Subcutaneous abdominal adipose tissue (tissue), 5 donors: ENCODE results near the gene KLHL35.
A peak's percentile ranks its signal among the peaks of the same experiment; 100 is the strongest.

ENCODE experiments used
- H3K27ac ChIP-seq: one replicate; pipeline ENCODE4 v1.7.0; 2013; ENCODE audit warnings: low read depth, mild to moderate bottlenecking, inconsistent platforms, low read length, moderate library complexity
- H3K27me3 ChIP-seq, 5 donors: one replicate each; pipeline ENCODE4 v1.7.0; 2013; ENCODE audit warnings: low read length in 5 of 5, inconsistent platforms in 1 of 5; ENCODE audit not compliant: control insufficient read depth in 5 of 5, insufficient read depth in 4 of 5
- H3K36me3 ChIP-seq, 5 donors: one replicate each; pipeline ENCODE4 v1.7.0; 2013; ENCODE audit warnings: low read length in 5 of 5; ENCODE audit not compliant: control insufficient read depth in 5 of 5, insufficient read depth in 5 of 5
- H3K4me1 ChIP-seq, 5 donors: one replicate each; pipeline ENCODE4 v1.7.0; 2013; ENCODE audit warnings: low read length in 5 of 5, mild to moderate bottlenecking in 3 of 5, moderate library complexity in 1 of 5; ENCODE audit not compliant: control insufficient read depth in 5 of 5, insufficient read depth in 5 of 5
- H3K4me3 ChIP-seq, 5 donors: one replicate each; pipeline ENCODE4 v1.7.0; 2013; ENCODE audit warnings: low read length in 5 of 5, low read depth in 1 of 5
- H3K9ac ChIP-seq, 5 donors: one replicate each; pipeline ENCODE4 v1.7.0; 2013; ENCODE audit warnings: low read length in 5 of 5, mild to moderate bottlenecking in 4 of 5, moderate library complexity in 3 of 5
- H3K9me3 ChIP-seq, 5 donors: one replicate each; pipeline ENCODE4 v1.7.0; 2013; ENCODE audit warnings: low read length in 5 of 5; ENCODE audit not compliant: control insufficient read depth in 5 of 5
- donor health status: healthy.
- donor health status: healthy.
- donor health status: healthy.
- donor health status: healthy.
- donor health status: healthy.

The KLHL35 gene

DNA sequence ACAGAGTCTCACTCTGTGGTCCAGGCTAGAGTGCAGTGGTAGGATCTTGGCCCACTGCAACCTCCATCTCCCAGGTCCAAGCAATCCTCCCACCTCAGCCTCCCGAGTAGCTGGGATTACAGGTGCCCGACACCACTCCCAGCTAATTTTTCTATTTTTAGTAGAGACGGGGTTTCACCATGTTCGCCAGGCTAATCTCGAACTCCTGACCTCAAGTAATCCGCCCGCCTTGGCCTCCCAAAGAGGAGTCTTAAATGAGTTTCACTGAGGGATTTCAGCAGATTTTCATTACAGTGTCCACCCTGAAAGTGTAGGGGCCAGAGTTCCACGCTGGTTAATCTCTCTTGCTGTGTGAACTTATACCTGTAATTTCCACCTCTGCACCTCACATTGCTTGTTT lies 34.1 kb downstream of the KLHL35 start:
- Histone ChIP-seq H3K9ac (peak overlapping the region in 1 of 5 donors; percentile 35), H3K27ac (no peak overlapping the region), H3K27me3 (no peaks in the 10 kb centered on the region), H3K4me3 (peak overlapping the region in 2 of 5 donors; percentile 86 to 96), H3K9me3 (no peaks in the 10 kb centered on the region), H3K4me1 (peaks cover 0 to 31% (median 24%) of the 10 kb centered on the region in 5 donors), H3K36me3 (peaks cover 14 to 29% (median 26%) of the 10 kb centered on the region in 5 donors)

- H3K27ac ChIP-seq: no peak overlapping the region
Observed at GRCh38 chr11:75394085-75394840, 38.7 kb downstream of the KLHL35 start.

GRCh38 chr11:75389925-75390324 lies 43.1 kb downstream of the KLHL35 start:
- no peak overlapping the region for H3K27ac ChIP-seq
- peaks cover 3 to 10% (median 5%) of the 10 kb centered on the region in 5 donors for H3K4me1 ChIP-seq
- H3K36me3 ChIP-seq: no peaks in the 10 kb centered on the region
- H3K9ac ChIP-seq: no peak overlapping the region
- no peaks in the 10 kb centered on the region for H3K9me3 ChIP-seq
- H3K27me3 ChIP-seq: no peaks in the 10 kb centered on the region
- no peak overlapping the region for H3K4me3 ChIP-seq

More at GRCh38 chr11:75394085-75394840, 38.7 kb downstream of the KLHL35 start:
- no peaks in the 10 kb centered on the region for H3K9me3 ChIP-seq
- peak overlapping the region in 1 of 5 donors; percentile 25 for H3K9ac ChIP-seq
- H3K4me3 ChIP-seq: no peak overlapping the region
- no peaks in the 10 kb centered on the region for H3K36me3 ChIP-seq
- H3K4me1 ChIP-seq: no peaks in the 10 kb centered on the region
- H3K27me3 ChIP-seq: no peaks in the 10 kb centered on the region

- Histone ChIP-seq H3K36me3 (no peaks in the 10 kb centered on the region), H3K4me3 (no peak overlapping the region), H3K9me3 (no peaks in the 10 kb centered on the region), H3K9ac (no peak overlapping the region), H3K27ac (no peak overlapping the region), H3K4me1 (peaks cover 3 to 15% (median 7%) of the 10 kb centered on the region in 5 donors), H3K27me3 (no peaks in the 10 kb centered on the region)
Observed at GRCh38 chr11:75389276-75389605, 43.8 kb downstream of the KLHL35 start.

DNA sequence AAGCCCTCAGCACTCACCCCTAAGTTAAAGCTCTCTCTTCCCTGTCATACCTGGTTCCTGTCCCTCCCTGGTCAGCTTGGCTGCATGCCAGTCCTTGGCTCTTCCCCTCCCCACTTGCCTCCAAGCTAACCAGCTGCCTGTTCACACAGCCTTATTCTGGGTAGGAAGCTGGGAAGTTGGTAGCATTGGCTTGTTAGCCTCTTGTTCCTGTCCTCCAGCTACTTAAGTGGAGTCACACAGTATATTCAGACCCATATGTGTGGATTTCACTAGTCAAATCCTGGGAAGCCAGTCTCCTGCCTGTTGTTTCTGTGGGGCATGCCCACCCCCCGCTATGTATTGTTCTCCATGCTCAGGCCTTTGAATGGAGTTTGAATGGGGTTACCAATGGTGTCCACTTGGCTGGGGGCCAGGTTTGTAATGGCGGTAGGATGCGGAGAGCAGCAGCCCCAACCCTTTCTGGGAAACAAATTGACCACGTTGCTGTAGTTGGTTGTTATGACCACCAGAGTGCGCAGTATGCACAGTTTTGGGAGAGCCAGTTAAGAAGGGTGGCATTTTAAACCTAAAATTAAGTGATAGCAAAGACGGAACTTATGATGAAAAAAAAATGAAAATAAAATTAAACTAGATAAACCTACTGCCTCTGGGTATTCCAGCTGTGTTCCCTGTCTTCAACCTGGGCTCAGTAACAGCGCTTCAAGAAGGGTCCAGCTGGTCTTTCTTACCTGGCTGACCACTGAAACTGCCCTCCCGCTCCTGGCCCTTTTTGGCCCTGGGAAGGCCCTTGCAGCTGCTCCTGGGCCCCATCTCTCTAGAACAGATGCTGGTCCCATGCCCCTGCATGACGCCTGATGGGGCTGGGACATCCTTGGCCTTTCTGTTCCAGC lies 44.4 kb downstream of the KLHL35 start:
- H3K27me3 ChIP-seq: no peaks in the 10 kb centered on the region
- H3K36me3 ChIP-seq: no peaks in the 10 kb centered on the region
- H3K27ac ChIP-seq: no peak overlapping the region
- peak overlapping the region in 1 of 5 donors; percentile 16 for H3K9ac ChIP-seq
- no peak overlapping the region for H3K4me3 ChIP-seq
- no peaks in the 10 kb centered on the region for H3K9me3 ChIP-seq
- peaks cover 3 to 16% (median 9%) of the 10 kb centered on the region in 5 donors for H3K4me1 ChIP-seq

DNA sequence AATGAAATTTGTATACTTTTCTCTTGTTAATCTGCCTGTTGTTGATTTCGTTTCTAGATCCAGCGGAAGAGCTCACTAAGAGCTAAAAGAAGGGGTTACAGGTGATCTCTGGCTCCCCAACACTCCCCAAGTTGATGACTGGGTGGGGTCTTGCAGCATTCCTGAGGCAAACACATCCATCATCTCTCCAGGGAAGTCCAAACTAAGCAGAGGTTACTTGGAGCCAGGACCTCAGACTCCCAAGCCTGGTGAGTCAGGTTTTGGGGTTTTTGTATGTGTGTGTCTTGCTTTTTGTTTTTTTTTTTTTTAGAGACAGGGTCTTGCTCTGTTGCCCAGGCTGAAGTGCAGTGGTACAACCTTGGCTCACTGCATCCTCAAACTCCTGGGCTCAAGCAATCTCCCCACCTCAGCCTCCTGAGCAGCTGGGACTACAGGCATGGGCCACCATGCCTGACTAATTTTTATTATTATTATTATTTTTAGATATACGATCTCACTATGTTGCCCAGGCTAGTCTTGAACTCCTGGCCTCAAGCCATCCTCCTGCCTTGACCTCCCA lies 45.2 kb downstream of the KLHL35 start:
- Histone ChIP-seq H3K4me3 (no peak overlapping the region), H3K9me3 (no peaks in the 10 kb centered on the region), H3K9ac (no peak overlapping the region), H3K36me3 (no peaks in the 10 kb centered on the region), H3K27ac (no peak overlapping the region), H3K27me3 (no peaks in the 10 kb centered on the region), H3K4me1 (peaks cover 3 to 16% (median 9%) of the 10 kb centered on the region in 5 donors)

- no peaks in the 10 kb centered on the region for H3K27me3 ChIP-seq
- no peak overlapping the region for H3K4me3 ChIP-seq
- no peak overlapping the region for H3K27ac ChIP-seq
- no peaks in the 10 kb centered on the region for H3K36me3 ChIP-seq
- no peak overlapping the region for H3K9ac ChIP-seq
- no peaks in the 10 kb centered on the region for H3K9me3 ChIP-seq
- peaks cover 3 to 16% (median 9%) of the 10 kb centered on the region in 5 donors for H3K4me1 ChIP-seq
Observed at GRCh38 chr11:75386942-75387630, 45.9 kb downstream of the KLHL35 start.

DNA sequence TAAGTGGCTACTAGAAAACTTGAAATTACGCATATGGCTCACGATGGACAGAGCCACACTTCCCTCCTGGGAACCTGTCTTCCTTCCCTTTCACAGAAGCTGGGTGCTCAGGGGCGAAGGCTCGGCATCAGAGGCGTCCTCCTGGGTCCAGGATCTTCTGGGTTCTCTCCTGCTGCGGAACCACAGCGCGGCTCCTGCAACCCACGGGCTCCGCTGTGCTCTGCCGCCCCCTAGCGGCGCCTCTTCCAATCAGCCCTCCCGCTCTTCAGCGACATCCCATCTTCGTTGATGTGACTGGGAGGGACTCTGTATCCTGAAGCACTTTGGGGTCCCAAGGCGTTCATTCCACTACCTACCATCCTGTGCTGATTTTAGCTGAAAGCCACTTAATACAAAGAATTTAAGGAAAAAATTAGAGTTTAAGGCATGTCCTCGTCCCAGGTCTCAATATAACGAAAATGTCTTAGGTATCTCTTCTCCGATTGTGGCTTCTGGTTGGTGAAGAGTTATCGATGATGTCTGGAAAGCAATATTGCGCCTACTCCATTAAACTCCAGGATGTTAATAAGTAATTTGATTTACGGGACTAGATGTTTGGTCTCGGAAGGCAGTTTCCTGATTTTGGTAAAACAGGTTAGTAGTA lies 48.4 kb downstream of the KLHL35 start:
- Histone ChIP-seq H3K36me3 (no peaks in the 10 kb centered on the region), H3K27me3 (no peaks in the 10 kb centered on the region), H3K4me1 (peaks cover 3 to 23% (median 9%) of the 10 kb centered on the region in 5 donors), H3K9ac (no peak overlapping the region), H3K27ac (no peak overlapping the region), H3K4me3 (no peak overlapping the region), H3K9me3 (no peaks in the 10 kb centered on the region)

GRCh38 chr11:75383246-75383645 lies 49.8 kb downstream of the KLHL35 start:
- H3K4me3 ChIP-seq: no peak overlapping the region
- H3K9ac ChIP-seq: no peak overlapping the region
- H3K36me3 ChIP-seq: no peaks in the 10 kb centered on the region
- no peak overlapping the region for H3K27ac ChIP-seq
- no peaks in the 10 kb centered on the region for H3K27me3 ChIP-seq
- H3K9me3 ChIP-seq: no peaks in the 10 kb centered on the region
- H3K4me1 ChIP-seq: peaks cover 0 to 16% (median 5%) of the 10 kb centered on the region in 5 donors
